Right renal cortex interstitium (tissue), 3 donors: Measurements from ENCODE around the gene LMTK3. TPM values are rescaled to one million over a fixed set of nuclear protein-coding genes. Genes with fewer than 3 reads are reported as not detected.
"Not testable (repeated sequence)": the region's sequence is repeated elsewhere in the genome, so short reads cannot be mapped to it uniquely, and the experiment has no call there.

Experiments used
- DNase-seq, 3 donors: peaks; one replicate each; pipeline ENCODE4 v3.0.0-alpha.2; 2013; ENCODE audit warnings: low read depth in 3 of 3, low spot score in 2 of 3
- polyA plus RNA-seq, 3 donors: library from polyadenylated mRNA; unstranded; fragments of 120-200 nt; gene quantifications; one replicate each; pipeline ENCODE4 v1.2.1, GENCODE V29; 2013; ENCODE audit not compliant: insufficient read length in 3 of 3

LMTK3 gene
- polyA plus RNA-seq, 3 donors: 1.2 to 2.3 (median 2.1) TPM

DNA sequence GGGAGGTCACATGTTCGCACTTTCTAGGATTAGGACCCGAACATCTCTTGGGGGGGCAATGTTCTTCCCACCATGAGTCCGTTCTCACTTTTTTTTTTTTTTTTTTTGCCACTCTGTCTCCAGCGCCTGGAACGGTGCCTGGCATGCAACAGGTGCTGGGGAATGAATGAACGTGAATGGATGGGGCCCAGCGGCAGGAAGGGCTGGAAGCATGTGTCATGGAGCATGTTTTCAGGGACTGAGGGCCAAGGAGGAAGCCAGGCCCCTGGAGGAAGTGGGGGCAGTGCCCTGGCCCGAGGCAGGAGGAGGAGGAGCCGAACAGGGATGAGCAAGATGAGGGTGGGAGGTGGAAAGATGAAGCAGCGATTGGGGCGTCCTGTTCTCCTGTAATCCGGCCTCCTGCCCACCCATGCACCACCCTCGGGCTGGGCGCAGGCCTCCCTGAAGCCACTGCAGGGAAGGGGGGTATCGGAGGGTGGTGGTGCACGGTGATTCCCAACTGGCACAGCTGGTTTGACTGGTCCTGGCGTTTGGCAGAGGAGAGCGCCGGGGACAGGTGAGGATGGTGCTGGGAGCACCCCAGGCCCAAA, 31.6 kb upstream of the LMTK3 start:
- no peak for DNase-seq

- no peak for DNase-seq
These were observed 30.2 kb upstream of the LMTK3 start for GRCh38 chr19:48541813-48542212.

GRCh38 chr19:48540110-48540509, 28.5 kb upstream of the LMTK3 start:
- no peak for DNase-seq

GRCh38 chr19:48539503-48540096, 28.0 kb upstream of the LMTK3 start:
- DNase-seq: no peak

GRCh38 chr19:48538057-48538456, 26.4 kb upstream of the LMTK3 start:
- not testable (repeated sequence) for DNase-seq

DNA sequence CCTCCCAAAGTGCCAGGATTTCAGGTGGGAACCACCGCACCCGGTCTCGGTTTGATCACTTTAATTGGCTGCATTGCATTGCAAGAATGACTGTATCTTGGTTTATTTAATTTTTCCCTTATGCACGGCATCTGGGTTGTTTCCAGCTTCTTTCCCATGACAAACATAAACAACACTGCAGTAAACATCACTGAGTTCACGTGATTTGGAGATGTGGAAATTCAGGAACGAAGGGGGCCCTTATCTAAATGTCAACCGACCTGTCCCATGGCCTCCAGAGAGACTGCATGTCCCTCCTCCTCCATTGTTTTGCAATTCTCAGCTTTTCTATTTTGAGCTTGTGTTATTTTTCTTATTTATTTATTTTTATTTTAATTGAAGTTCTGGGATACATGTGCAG, 25.9 kb upstream of the LMTK3 start:
- DNase-seq: no peak

- DNase-seq: no peak
These were observed 22.1 kb upstream of the LMTK3 start for GRCh38 chr19:48533770-48534169.

DNA sequence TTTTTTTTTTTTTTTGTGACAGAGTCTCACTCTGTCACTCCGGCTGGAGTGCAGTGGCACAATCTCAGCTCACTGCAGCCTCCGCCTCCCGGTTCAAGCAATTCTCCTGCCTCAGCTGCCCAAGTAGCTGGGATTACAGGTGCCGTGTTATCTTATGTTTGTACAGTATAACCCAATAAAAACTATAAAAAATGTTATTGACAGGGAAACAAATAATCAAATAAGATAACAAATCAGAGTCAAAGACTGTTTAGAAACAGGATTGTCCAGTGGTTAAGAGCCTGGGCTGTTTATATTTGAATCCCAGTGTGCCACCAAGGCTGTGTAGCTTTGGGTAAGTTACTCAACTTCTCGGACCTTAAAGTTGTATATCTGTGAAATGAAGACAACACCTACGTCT, 19.1 kb upstream of the LMTK3 start:
- DNase-seq: no peak

DNA sequence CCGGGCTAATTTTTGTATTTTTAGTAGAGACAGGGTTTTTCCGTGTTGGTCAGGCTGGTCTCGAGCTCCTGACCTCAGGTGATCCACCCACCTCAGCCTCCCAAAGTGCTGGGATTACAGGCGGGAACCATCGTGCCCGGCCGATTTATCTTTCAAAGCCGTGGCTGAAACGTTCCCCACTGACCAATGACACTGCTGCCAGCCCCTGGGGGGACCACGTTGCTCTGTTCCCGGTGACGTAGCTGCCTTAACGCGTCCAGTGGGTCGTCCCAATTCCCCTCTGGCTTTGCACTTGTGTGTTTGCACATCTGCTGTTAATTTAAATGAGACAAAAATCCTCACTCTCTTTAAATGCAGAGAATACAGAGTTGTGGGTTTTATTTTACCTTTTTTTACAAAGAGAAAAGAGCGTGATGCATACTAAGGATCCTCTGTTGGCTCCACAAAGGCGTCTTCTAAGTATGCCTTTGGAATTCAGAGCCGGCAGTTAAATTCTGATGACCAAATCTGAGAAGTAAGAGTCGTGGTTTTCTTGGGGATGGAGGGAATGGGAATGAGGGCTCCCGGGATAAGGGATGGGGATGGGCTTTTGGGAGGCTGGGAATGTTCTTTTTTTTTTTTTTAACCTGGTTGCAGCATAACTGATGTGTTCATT, 18.6 kb upstream of the LMTK3 start:
- DNase-seq: no peak

GRCh38 chr19:48529156-48529555, 17.5 kb upstream of the LMTK3 start:
- no peak for DNase-seq

DNA sequence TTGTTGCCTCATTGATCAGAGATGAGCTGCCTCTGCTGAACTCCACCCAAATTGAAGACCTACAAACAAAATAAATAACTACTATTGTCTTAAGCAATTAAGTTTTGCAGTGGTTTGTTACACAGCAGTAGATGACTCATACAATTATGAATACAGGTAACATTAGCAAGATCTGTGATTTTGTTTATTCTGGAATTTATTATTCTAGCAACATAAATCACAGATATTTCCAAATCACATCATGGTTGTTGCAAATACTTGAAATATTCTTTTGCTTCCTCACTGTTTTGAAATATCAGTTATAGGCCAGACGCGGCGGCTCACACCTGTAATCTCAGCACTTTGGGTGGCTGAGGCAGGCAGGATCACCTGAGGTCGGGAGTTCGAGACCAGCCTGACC, 13.1 kb upstream of the LMTK3 start:
- DNase-seq: no peak

DNA sequence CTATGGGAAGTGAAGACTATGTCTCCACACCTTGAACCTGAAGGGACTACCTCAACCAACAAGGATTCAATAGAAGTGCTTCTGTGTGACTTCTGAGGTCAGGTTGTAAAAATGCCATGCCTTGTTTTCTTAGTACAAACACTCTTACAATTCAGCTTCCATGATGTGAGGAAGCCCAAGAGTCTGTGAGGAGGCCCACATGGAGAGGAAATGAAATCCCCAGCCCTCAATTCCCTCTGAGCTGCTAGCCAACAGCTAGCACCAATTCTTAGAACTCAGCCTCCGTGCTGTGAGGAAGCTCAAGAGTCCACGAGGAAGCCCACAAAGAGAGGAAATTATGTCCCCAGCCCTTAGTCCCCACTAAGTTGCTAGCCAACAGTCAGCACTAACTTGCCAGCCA, 12.6 kb upstream of the LMTK3 start:
- DNase-seq: no peak

- DNase-seq: no peak
These were observed 8.5 kb upstream of the LMTK3 start for GRCh38 chr19:48520134-48520533.

DNA sequence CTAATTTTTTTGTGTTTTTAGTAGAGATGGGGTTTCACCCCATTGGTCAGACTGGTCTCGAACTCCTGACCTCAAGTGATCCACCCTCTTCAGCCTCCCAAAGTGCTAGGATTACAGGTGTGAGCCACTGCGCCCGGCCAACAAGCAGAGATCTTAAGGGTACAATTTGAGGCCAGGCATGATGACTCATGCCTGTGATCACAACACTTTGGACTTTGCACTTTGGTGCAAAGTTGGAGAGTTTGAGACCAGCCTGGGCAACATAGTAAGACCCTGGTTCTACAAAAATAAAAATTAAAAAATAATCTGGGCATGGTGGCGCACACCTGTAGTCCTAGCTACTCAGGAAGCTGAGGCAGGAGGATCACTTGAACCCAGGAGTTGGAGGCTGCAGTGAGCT, 7.8 kb upstream of the LMTK3 start:
- DNase-seq: not testable (repeated sequence)

DNA sequence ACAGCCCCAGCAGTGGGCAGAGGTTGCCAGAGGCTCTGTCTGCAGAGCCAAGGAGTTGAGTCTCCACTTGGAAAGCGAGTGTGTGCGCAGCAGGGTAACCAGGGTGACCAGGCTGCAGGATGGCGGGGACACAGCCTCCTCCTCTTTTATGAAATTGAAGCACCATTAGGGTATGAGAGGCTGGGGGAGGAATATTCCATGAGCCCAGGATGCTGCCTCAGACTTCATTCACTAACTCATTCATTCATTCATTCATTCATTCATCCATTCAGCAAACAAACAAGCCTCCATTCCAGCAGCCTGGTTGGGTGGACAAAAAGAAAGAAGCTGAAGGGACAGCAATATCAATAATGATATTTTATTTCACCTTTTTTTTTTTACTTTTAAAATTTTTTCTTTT, 6.6 kb upstream of the LMTK3 start:
- no peak for DNase-seq

DNA sequence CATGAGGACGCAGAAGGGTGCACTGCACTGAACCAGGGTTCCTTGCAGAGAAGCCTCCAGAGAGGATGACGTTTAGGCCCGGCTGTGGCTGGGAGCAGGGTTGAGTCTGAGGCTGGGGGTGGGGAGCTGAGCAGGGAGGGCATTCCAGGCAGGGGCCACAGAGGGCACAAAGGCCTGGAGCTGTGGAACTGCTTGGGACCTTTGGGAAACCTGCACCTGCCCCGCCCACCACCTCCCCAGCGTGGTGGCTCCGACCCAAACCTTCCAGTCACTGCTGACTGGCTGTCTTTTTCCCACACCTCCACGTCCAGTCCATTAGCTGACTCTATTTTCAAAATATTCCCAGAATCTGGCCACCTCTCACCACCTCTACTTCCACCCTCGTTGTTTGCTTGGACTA, 4.9 kb upstream of the LMTK3 start:
- DNase-seq: no peak

- DNase-seq: no peak
These were observed 2.5 kb upstream of the LMTK3 start for GRCh38 chr19:48514123-48514458.

GRCh38 chr19:48513289-48514122, 1.9 kb upstream of the LMTK3 start:
- DNase-seq: no peak

DNA sequence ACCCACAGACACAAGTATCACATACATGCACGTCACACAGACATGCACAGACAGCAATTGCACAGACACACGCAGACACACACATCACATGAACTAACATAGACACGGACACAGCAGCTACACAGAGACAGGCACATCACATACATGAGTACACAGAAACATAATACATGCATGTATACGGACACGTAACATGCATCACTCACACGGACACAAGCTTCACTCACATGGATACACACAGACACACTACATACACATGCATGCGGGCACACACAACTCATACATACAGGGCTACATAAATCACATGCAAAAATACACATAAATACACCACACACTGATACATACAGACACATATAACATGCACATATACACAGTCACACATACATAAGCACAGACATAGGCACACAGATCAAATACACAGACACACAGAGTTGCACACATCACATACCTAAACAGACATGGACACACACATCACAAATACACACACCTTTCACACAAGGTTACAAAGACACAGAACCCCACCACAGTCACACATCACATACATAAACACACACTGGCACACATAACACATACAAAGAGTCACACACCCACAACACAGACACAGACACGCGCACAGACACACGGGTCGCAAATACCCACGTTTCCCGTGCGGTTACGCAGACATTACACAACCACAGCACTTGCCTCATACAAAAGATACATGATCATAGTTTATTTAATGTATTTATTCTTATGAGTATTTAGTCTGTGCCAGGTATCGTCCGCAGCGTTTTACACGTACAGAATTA, 1.1 kb upstream of the LMTK3 start:
- no peak for DNase-seq

DNA sequence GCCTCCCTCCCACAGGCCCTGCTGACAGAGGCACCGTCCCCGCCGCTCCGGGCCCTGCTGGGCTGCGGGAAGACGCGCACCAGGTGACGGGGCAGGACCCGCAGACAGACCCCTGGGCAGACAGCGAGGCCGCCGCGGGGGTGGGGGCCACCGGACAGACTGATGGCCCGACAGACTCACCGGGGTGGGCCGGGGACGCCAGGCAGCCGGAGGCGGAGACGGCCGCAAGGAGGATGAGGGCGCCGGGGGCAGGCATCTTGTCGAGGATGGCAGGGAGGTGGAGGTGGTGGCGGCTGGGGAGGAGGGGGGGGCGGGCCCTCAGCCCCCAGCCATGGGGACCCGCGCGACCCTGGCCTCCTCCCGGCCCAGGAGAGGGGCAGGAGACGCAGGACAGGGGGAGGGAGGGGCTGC, 309 bp downstream of the LMTK3 start:
- no peak for DNase-seq
